ENCODE measurements around the gene FBXL15. TPM values are rescaled to one million over a fixed set of nuclear protein-coding genes. Genes with fewer than 3 reads are reported as not detected.
A peak's percentile ranks its signal among the peaks of the same experiment; 100 is the strongest.

Gene FBXL15
- total RNA-seq (2.0 TPM), polyA plus RNA-seq (36.6 TPM)

GRCh38 chr10:102420714-102421506, at the start of gene FBXL15:
TSS of gene FBXL15 (plus strand) at chr10:102420836. CDS start at chr10:102421130, 294 bp downstream.
- under 1% methylated on average over 66 of the region's 66 CpGs for WGBS
- Histone ChIP-seq H3K4me3 (ENCODE audit: low read depth, low read length) (peak within 1 kb of the TSS; percentile 89), H3K36me3 (ENCODE audit: insufficient read depth) (no peaks in the 10 kb centered on the region), H3K27ac (ENCODE audit: low read depth) (peak within 1 kb of the TSS; percentile 86), H3K4me1 (ENCODE audit: insufficient read depth) (no peaks in the 10 kb centered on the region)
- DNase-seq (ENCODE audit: extremely low spot score), result peak; percentile 97

- H3K4me1 ChIP-seq (ENCODE audit: insufficient read depth), result no peaks in the 10 kb centered on the region
- H3K27ac ChIP-seq (ENCODE audit: low read depth), result no peak overlapping the region
- no peak overlapping the region for H3K4me3 ChIP-seq (ENCODE audit: low read depth, low read length)
- DNase-seq (ENCODE audit: extremely low spot score), result no peak
- peaks cover 3% of the 10 kb centered on the region for H3K36me3 ChIP-seq (ENCODE audit: insufficient read depth)
- WGBS, result 96% methylated on average over 2 of the region's 2 CpGs
These were observed 49.3 kb upstream of the FBXL15 start for GRCh38 chr10:102371295-102371694.

GRCh38 chr10:102375250-102375649, 45.4 kb upstream of the FBXL15 start:
- peaks cover 3% of the 10 kb centered on the region for H3K36me3 ChIP-seq (ENCODE audit: insufficient read depth)
- 92% methylated on average over 7 of the region's 7 CpGs for WGBS
- no peak overlapping the region for H3K27ac ChIP-seq (ENCODE audit: low read depth)
- no peaks in the 10 kb centered on the region for H3K4me1 ChIP-seq (ENCODE audit: insufficient read depth)
- no peak overlapping the region for H3K4me3 ChIP-seq (ENCODE audit: low read depth, low read length)
- DNase-seq (ENCODE audit: extremely low spot score), result no peak

- no peaks in the 10 kb centered on the region for H3K4me1 ChIP-seq (ENCODE audit: insufficient read depth)
- peaks cover 3% of the 10 kb centered on the region for H3K36me3 ChIP-seq (ENCODE audit: insufficient read depth)
- H3K4me3 ChIP-seq (ENCODE audit: low read depth, low read length), result no peak overlapping the region
- H3K27ac ChIP-seq (ENCODE audit: low read depth), result no peak overlapping the region
- no peak for DNase-seq (ENCODE audit: extremely low spot score)
- 82% methylated on average over 2 of the region's 2 CpGs for WGBS
These were observed 44.8 kb upstream of the FBXL15 start for GRCh38 chr10:102375867-102376266.

GRCh38 chr10:102376901-102377300, 43.7 kb upstream of the FBXL15 start:
- Histone ChIP-seq H3K4me3 (ENCODE audit: low read depth, low read length) (no peak overlapping the region), H3K4me1 (ENCODE audit: insufficient read depth) (no peaks in the 10 kb centered on the region), H3K27ac (ENCODE audit: low read depth) (no peak overlapping the region), H3K36me3 (ENCODE audit: insufficient read depth) (peaks cover 5% of the 10 kb centered on the region)
- 94% methylated on average over 12 of the region's 12 CpGs for WGBS
- no peak for DNase-seq (ENCODE audit: extremely low spot score)

GRCh38 chr10:102379383-102379782, 41.3 kb upstream of the FBXL15 start:
- Histone ChIP-seq H3K4me1 (ENCODE audit: insufficient read depth) (no peaks in the 10 kb centered on the region), H3K36me3 (ENCODE audit: insufficient read depth) (peaks cover 11% of the 10 kb centered on the region), H3K27ac (ENCODE audit: low read depth) (no peak overlapping the region), H3K4me3 (ENCODE audit: low read depth, low read length) (no peak overlapping the region)
- DNase-seq (ENCODE audit: extremely low spot score), result no peak
- 97% methylated on average over 6 of the region's 6 CpGs for WGBS

- DNase-seq (ENCODE audit: extremely low spot score), result no peak
- Histone ChIP-seq H3K27ac (ENCODE audit: low read depth) (no peak overlapping the region), H3K4me1 (ENCODE audit: insufficient read depth) (no peaks in the 10 kb centered on the region), H3K36me3 (ENCODE audit: insufficient read depth) (peaks cover 11% of the 10 kb centered on the region), H3K4me3 (ENCODE audit: low read depth, low read length) (no peak overlapping the region)
- 85% methylated on average over 9 of the region's 9 CpGs for WGBS
These were observed 38.7 kb upstream of the FBXL15 start for GRCh38 chr10:102381983-102382382.

- Histone ChIP-seq H3K4me1 (ENCODE audit: insufficient read depth) (no peaks in the 10 kb centered on the region), H3K36me3 (ENCODE audit: insufficient read depth) (peaks cover 11% of the 10 kb centered on the region), H3K4me3 (ENCODE audit: low read depth, low read length) (no peak overlapping the region), H3K27ac (ENCODE audit: low read depth) (no peak overlapping the region)
- no peak for DNase-seq (ENCODE audit: extremely low spot score)
- 91% methylated on average over 8 of the region's 8 CpGs for WGBS
These were observed 37.8 kb upstream of the FBXL15 start for GRCh38 chr10:102382871-102383270.

GRCh38 chr10:102384053-102384452, 36.6 kb upstream of the FBXL15 start:
- Histone ChIP-seq H3K36me3 (ENCODE audit: insufficient read depth) (peaks cover 11% of the 10 kb centered on the region), H3K4me1 (ENCODE audit: insufficient read depth) (no peaks in the 10 kb centered on the region), H3K4me3 (ENCODE audit: low read depth, low read length) (no peak overlapping the region), H3K27ac (ENCODE audit: low read depth) (no peak overlapping the region)
- no peak for DNase-seq (ENCODE audit: extremely low spot score)
- 38% methylated on average over 6 of the region's 6 CpGs for WGBS

- 73% methylated on average over 4 of the region's 4 CpGs for WGBS
- no peak for DNase-seq (ENCODE audit: extremely low spot score)
- no peaks in the 10 kb centered on the region for H3K4me1 ChIP-seq (ENCODE audit: insufficient read depth)
- H3K4me3 ChIP-seq (ENCODE audit: low read depth, low read length), result no peak overlapping the region
- no peak overlapping the region for H3K27ac ChIP-seq (ENCODE audit: low read depth)
- H3K36me3 ChIP-seq (ENCODE audit: insufficient read depth), result peaks cover 9% of the 10 kb centered on the region
These were observed 35.8 kb upstream of the FBXL15 start for GRCh38 chr10:102384606-102385429.

GRCh38 chr10:102389894-102390293, 30.7 kb upstream of the FBXL15 start:
- Histone ChIP-seq H3K4me1 (ENCODE audit: insufficient read depth) (no peaks in the 10 kb centered on the region), H3K36me3 (ENCODE audit: insufficient read depth) (no peaks in the 10 kb centered on the region), H3K4me3 (ENCODE audit: low read depth, low read length) (no peak overlapping the region), H3K27ac (ENCODE audit: low read depth) (no peak overlapping the region)
- WGBS, result 85% methylated on average over 3 of the region's 3 CpGs
- no peak for DNase-seq (ENCODE audit: extremely low spot score)

GRCh38 chr10:102392306-102392705, 28.3 kb upstream of the FBXL15 start:
- Histone ChIP-seq H3K4me1 (ENCODE audit: insufficient read depth) (no peaks in the 10 kb centered on the region), H3K27ac (ENCODE audit: low read depth) (no peak overlapping the region), H3K4me3 (ENCODE audit: low read depth, low read length) (no peak overlapping the region), H3K36me3 (ENCODE audit: insufficient read depth) (no peaks in the 10 kb centered on the region)
- WGBS, result 87% methylated on average over 5 of the region's 5 CpGs
- no peak for DNase-seq (ENCODE audit: extremely low spot score)

GRCh38 chr10:102393411-102394078, 27.1 kb upstream of the FBXL15 start:
- WGBS, result 31% methylated on average over 30 of the region's 30 CpGs
- Histone ChIP-seq H3K27ac (ENCODE audit: low read depth) (peak overlapping the region; percentile 97), H3K36me3 (ENCODE audit: insufficient read depth) (no peaks in the 10 kb centered on the region), H3K4me3 (ENCODE audit: low read depth, low read length) (peak overlapping the region; percentile 63), H3K4me1 (ENCODE audit: insufficient read depth) (no peaks in the 10 kb centered on the region)
- DNase-seq (ENCODE audit: extremely low spot score), result no peak

Measured in urinary bladder (tissue), 4 donors.